GM10266 (cell line): ENCODE results near the gene SPOPL.
"Not testable (repeated sequence)": the region's sequence is repeated elsewhere in the genome, so short reads cannot be mapped to it uniquely, and the experiment has no call there.

Source experiments
- DNase-seq: peaks from one replicate; pipeline ENCODE4 v3.0.0; 2012; ENCODE audit errors: extremely low spot score
- TF ChIP-seq, protein P1 (sequence below): IDR thresholded peaks from 2 replicates; pipeline ENCODE4 v1.5.1; 2012; ENCODE audit warnings: mild to moderate bottlenecking, low read depth; ENCODE audit not compliant: control insufficient read depth, insufficient read depth; ENCODE audit errors: missing control alignments

Gene SPOPL

DNA sequence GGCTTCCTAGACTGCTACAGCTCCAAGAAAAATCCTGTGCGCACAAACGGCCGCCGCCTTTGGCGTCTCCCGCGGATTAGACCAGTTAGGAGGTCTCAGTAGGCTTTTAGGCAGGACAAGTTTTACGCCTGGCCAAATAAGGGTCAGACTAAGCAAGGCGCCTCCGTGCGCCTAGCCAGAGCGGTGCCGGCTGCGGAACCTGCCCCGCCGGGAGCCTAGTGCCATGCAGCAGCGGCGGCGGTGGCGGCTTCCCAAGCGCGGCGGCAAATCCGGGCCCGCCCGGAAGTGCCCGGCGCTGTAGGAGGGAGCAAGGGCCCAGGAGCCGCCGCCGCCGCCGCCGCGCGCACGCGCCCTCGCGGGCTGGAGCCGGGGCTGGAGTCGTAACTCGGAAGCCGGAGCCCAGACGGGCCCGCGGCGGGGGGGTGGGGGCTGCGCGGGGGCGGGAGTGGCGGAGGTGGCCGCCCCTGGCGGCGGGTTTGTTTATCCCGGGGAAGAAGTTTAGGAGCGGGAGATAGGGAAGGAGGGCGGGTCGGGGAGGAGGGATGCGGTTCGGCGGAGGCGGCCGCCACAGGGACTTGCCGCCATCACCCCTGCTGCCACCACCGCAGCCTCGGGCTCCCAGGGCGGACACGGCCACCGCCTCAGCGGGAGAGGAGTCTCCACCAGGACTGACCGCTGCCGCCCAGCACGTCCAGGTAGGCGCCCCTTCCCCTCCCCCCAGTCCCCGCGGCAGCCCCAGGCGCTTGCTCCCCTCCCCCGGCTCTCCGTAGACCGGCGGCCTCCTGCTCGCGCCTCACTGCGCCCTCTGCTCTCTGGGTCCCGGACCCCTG is at the start of gene SPOPL:
TSS of gene SPOPL (plus strand) at position 346 of the 830 bp plus-strand sequence. CDS start 48,447 bp downstream, outside the sequence.
- TF ChIP-seq, protein P1, sequence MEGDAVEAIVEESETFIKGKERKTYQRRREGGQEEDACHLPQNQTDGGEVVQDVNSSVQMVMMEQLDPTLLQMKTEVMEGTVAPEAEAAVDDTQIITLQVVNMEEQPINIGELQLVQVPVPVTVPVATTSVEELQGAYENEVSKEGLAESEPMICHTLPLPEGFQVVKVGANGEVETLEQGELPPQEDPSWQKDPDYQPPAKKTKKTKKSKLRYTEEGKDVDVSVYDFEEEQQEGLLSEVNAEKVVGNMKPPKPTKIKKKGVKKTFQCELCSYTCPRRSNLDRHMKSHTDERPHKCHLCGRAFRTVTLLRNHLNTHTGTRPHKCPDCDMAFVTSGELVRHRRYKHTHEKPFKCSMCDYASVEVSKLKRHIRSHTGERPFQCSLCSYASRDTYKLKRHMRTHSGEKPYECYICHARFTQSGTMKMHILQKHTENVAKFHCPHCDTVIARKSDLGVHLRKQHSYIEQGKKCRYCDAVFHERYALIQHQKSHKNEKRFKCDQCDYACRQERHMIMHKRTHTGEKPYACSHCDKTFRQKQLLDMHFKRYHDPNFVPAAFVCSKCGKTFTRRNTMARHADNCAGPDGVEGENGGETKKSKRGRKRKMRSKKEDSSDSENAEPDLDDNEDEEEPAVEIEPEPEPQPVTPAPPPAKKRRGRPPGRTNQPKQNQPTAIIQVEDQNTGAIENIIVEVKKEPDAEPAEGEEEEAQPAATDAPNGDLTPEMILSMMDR: peak; percentile 3
- DNase-seq: peak; percentile 93

GRCh38 chr2:138452324-138452723 is 49.2 kb upstream of the SPOPL start:
- TF ChIP-seq, protein P1: no peak
- no peak for DNase-seq

- DNase-seq: no peak
Observed at GRCh38 chr2:138453815-138454214, 47.8 kb upstream of the SPOPL start.

DNA sequence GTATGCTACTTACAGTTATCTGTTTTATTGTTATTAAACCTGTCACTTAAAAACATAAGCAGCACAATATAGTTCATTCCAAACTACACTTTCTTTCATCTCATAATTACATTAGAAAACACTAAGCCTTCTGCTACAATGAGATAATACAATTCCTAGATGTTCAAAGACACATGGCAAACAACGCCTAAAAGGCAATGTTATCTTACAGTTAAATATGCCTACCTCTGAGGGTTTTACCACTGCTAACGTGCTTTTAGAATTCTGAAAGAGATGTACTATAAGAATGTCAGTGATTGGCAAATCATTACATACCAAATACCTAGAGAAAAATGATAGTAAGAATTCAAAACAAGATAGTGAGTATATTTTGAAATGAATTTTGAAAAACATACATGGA is 46.8 kb upstream of the SPOPL start:
- no peak for DNase-seq
- TF ChIP-seq, protein P1: no peak

More at GRCh38 chr2:138453815-138454214, 47.8 kb upstream of the SPOPL start:
- TF ChIP-seq, protein P1: no peak

- TF ChIP-seq, protein P1: no peak
- DNase-seq: no peak
Observed at GRCh38 chr2:138455275-138455674, 46.3 kb upstream of the SPOPL start.

- DNase-seq: no peak
- TF ChIP-seq, protein P1: no peak
Observed at GRCh38 chr2:138455691-138456090, 45.9 kb upstream of the SPOPL start.

DNA sequence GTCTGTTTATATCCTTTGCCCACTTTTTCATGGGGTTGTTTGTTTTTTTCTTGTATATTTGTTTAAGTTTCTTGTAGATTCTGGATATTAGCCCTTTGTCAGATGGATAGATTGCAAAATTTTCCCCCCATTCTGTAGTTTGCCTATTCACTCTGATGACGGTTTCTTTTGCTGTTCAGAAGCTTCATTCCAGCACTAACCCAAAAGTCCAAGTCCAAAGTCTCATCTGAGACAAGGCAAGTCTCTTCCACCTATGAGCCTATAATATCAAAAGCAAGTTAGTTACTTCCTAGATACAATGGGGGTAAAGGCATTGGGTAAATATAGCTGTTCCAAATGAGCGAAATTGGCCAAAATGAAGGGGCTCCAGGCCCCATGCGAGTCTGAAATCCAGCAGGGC is 38.9 kb upstream of the SPOPL start:
- not testable (repeated sequence) for DNase-seq
